Endometrial microvascular endothelial cells (primary cell): ENCODE data around the gene RAET1E. TPM values are rescaled to one million over a fixed set of nuclear protein-coding genes. Genes with fewer than 3 reads are reported as not detected.
"Not testable (repeated sequence)": the region's sequence is repeated elsewhere in the genome, so short reads cannot be mapped to it uniquely, and the experiment has no call there.

ENCODE experiments used
- in situ Hi-C: cut with HindIII; loops from 2 replicates; pipeline ENCODE4 v1.10.0; 2017; ENCODE audit warnings: low sequenced_read_pairs, low pct_unique_long_range_greater_than_20kb; ENCODE audit errors: inconsistent ontology term
- total RNA-seq: library from RNA; depleted of rRNA; stranded (reverse); fragments of >200 nt; gene quantifications from one replicate; pipeline ENCODE4 v1.2.3, GENCODE V29; 2015; ENCODE audit errors: inconsistent ontology term

RAET1E gene
- total RNA-seq, 1 donor from 2014 or later = 0.74 TPM

GRCh38 chr6:149933036-149933435 lies 35.1 kb upstream of the RAET1E start:
- in situ Hi-C loops = no loop called here

GRCh38 chr6:149931501-149931900 lies 33.6 kb upstream of the RAET1E start:
- in situ Hi-C loops = no loop called here

GRCh38 chr6:149929422-149929821 lies 31.5 kb upstream of the RAET1E start:
- in situ Hi-C loops = no loop called here

GRCh38 chr6:149927025-149927424 lies 29.1 kb upstream of the RAET1E start:
- in situ Hi-C loops = not testable (repeated sequence)

- in situ Hi-C loops = no loop called here
Measured at GRCh38 chr6:149925974-149926777, 28.3 kb upstream of the RAET1E start.

GRCh38 chr6:149925253-149925973 lies 27.5 kb upstream of the RAET1E start:
- in situ Hi-C loops = no loop called here

GRCh38 chr6:149924933-149925252 lies 27.0 kb upstream of the RAET1E start:
- in situ Hi-C loops = no loop called here

- in situ Hi-C loops = no loop called here
Measured at GRCh38 chr6:149924206-149924932, 26.5 kb upstream of the RAET1E start.

- in situ Hi-C loops = no loop called here
Measured at GRCh38 chr6:149923327-149923986, 25.5 kb upstream of the RAET1E start.

- in situ Hi-C loops = no loop called here
Measured at GRCh38 chr6:149922642-149923326, 24.9 kb upstream of the RAET1E start, which contains the start of gene RAET1G. Gene RAET1G, minus strand, starts transcription at chr6:149923121. Its CDS starts 111 bp downstream, at chr6:149923010.

GRCh38 chr6:149922091-149922490 lies 24.2 kb upstream of the RAET1E start:
- in situ Hi-C loops = not testable (repeated sequence)

- in situ Hi-C loops = no loop called here
Measured at GRCh38 chr6:149921361-149921760, 23.4 kb upstream of the RAET1E start.

GRCh38 chr6:149919834-149920225 lies 21.9 kb upstream of the RAET1E start:
- in situ Hi-C loops = no loop called here

GRCh38 chr6:149919126-149919833 lies 21.4 kb upstream of the RAET1E start:
- in situ Hi-C loops = not testable (repeated sequence)

GRCh38 chr6:149918151-149918905 lies 20.4 kb upstream of the RAET1E start:
- in situ Hi-C loops = no loop called here

- in situ Hi-C loops = no loop called here
Measured at GRCh38 chr6:149917679-149918078, 19.8 kb upstream of the RAET1E start.
